NB4 (cell line): ENCODE measurements around the gene CTU2.
A peak's percentile ranks its signal among the peaks of the same experiment; 100 is the strongest.

Experiments used
- DNase-seq: peaks from one replicate; pipeline ENCODE4 v3.0.0; 2010; ENCODE audit warnings: low read depth
- H3K4me3 ChIP-seq: one replicate; pipeline ENCODE4 v1.5.1; 2011; ENCODE audit warnings: mild to moderate bottlenecking, low read depth, low read length, moderate library complexity
- MYC ChIP-seq: IDR thresholded peaks from 2 replicates; pipeline ENCODE4 v1.6.1; 2011; ENCODE audit warnings: low read depth, low read length
- POLR2A ChIP-seq: IDR thresholded peaks from 2 replicates; pipeline ENCODE4 v1.6.1; 2011; ENCODE audit warnings: mild to moderate bottlenecking; ENCODE audit not compliant: insufficient read length; ENCODE audit errors: extremely low read depth
- TF ChIP-seq, protein P1 (sequence below): IDR thresholded peaks from one replicate; pipeline ENCODE4 v1.5.1; 2012; ENCODE audit warnings: low read depth, low read length
- TF ChIP-seq, protein P2 (sequence below): IDR thresholded peaks from 2 replicates; pipeline ENCODE4 v1.6.1; 2011; ENCODE audit warnings: low read depth, low read length

CTU2 gene

DNA sequence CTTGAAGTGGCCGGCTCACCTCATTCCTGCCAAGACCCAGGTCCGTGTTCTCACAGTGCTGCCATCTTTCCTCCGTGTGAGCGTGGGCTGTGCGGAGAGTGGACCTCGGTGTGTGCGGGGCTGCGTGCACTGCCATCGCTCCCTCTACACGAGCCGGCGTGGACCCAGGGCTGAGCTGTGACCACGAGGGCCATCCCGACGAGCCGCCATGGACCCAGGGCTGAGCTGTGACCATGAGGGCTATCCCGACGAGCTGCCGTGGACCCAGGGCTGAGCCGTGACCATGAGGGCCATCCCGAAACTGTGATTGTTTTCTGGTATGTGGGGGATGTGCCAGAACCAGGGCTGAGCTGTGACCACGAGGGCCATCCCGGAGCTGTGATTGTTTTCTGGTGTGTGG is 34.5 kb upstream of the CTU2 start:
- TF ChIP-seq MYC (no peak), POLR2A (no peak)
- TF ChIP-seq, protein P1, sequence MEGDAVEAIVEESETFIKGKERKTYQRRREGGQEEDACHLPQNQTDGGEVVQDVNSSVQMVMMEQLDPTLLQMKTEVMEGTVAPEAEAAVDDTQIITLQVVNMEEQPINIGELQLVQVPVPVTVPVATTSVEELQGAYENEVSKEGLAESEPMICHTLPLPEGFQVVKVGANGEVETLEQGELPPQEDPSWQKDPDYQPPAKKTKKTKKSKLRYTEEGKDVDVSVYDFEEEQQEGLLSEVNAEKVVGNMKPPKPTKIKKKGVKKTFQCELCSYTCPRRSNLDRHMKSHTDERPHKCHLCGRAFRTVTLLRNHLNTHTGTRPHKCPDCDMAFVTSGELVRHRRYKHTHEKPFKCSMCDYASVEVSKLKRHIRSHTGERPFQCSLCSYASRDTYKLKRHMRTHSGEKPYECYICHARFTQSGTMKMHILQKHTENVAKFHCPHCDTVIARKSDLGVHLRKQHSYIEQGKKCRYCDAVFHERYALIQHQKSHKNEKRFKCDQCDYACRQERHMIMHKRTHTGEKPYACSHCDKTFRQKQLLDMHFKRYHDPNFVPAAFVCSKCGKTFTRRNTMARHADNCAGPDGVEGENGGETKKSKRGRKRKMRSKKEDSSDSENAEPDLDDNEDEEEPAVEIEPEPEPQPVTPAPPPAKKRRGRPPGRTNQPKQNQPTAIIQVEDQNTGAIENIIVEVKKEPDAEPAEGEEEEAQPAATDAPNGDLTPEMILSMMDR = no peak
- TF ChIP-seq, protein P2, sequence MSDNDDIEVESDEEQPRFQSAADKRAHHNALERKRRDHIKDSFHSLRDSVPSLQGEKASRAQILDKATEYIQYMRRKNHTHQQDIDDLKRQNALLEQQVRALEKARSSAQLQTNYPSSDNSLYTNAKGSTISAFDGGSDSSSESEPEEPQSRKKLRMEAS = no peak
- DNase-seq = no peak
- no peak overlapping the region for H3K4me3 ChIP-seq

DNA sequence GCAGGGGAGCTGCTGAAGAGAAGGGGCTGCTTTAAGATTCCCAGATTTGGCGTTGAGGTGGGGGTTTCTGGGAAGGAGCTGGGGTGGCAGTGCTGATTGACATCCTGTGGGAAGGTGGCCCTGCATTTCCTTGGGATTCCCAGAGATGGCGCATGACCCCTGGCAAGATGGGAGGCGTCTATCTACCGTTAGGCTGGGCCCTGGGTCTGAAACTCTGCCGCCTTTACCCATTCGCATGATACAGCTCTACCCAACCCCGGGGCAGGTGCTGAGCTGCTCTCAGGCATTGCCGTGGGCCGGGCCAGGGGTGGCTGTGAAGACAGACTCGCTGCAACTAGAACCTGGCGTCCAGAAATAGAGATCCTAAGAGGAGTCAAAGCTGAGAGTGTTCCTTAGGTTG is 33.5 kb upstream of the CTU2 start:
- DNase-seq = peak; percentile 52
- H3K4me3 ChIP-seq = no peak overlapping the region
- TF ChIP-seq MYC = no peak
- TF ChIP-seq, protein P1 = peak; percentile 48

DNA sequence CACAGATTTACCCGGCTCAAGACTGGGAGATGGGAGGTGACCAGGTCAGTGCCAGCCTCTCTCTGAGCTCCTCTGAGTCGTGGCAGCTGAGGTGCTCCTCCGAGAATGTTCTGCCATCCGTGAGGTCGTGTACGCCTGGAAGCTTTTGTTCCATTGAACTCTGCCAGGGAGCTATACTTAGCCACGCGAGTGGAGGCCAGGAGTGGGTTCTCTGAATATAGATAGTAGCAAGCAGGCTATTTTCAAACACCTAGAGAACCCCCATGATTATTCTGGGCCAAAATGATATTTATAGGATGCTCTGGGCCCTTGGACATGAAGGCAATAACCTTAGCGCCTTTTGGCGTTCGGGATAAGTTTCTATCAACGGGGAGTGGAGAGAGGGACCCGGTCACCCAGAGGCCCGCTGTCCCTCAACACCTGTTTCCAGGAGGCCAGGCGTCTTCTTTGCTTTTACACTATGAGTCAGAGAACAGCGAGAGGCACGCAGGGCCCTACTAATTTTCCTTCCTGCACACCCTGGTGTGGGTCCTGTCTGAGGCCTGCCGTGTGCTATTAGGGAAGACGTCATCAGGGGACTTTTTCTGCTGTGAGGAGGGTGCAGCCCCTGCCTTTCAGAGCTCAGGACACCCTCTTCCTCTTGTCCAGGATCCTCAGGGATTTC is 32.5 kb upstream of the CTU2 start:
- H3K4me3 ChIP-seq = no peak overlapping the region
- TF ChIP-seq, protein P2 = no peak
- TF ChIP-seq MYC = no peak
- TF ChIP-seq, protein P1 = no peak
- TF ChIP-seq POLR2A = no peak
- DNase-seq = no peak

DNA sequence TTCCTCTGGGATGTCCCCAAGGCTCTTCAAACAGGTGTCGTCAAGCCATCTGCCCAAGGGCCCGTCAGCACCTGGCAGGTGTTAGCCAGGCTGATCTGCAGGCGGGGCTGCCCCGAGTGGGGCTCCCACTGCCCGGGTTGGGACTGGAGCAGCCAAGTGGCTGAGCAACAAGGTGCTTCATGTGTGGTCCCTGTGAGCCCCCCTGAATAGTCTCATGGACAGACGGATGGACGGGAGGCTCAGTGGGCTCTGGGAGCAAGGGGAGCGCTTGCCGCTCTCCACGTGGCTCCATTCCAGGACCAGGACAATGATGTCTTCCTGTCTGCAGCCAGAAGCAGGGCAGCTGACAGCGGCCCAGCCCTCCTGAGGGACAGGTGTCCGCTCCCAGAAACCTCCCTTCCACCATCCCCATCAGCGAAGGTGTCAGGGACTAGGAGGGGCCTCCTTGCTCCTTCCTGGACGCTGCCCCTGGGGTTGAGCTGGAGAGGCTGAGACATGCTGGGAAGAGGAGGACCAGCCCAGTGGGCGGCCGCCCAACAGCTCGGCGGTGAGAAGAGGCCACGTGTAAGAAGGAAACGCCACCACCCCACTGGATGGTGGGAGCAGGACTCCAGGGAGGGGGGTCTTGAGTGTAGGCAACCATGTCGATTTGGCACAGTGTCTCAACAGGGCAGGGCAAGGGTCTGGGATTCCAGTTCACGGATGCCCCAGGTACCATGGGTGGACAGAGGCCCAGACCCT is 29.6 kb upstream of the CTU2 start:
- no peak overlapping the region for H3K4me3 ChIP-seq
- DNase-seq = no peak
- TF ChIP-seq, protein P1 = no peak
- TF ChIP-seq MYC = no peak
- TF ChIP-seq, protein P2 = no peak
- TF ChIP-seq POLR2A = no peak

DNA sequence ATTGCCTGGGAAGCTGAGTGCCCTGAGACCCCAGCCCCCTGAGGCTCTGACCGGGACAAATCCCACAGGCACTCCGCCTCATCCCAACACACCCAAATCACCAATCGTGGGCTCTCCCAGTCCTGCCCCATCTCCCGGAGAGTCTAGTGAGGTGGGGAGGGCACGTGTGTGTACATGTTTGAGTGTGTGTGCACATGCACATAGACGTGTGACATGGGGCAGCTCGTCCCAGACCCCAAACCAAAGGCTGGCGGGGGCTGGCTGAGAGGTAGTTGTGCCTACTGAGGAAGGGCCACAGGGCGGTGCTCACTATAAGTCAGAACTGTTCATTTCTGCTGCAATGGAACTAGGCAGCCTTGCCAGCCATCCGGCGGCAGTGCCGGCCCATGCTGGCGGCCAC is 28.6 kb upstream of the CTU2 start:
- TF ChIP-seq, protein P2 = no peak
- TF ChIP-seq MYC (no peak), POLR2A (no peak)
- TF ChIP-seq, protein P1 = no peak
- no peak overlapping the region for H3K4me3 ChIP-seq
- no peak for DNase-seq
